ENCODE measurements around the gene TAGLN2.
A peak's percentile ranks its signal among the peaks of the same experiment; 100 is the strongest.

Gene TAGLN2

DNA sequence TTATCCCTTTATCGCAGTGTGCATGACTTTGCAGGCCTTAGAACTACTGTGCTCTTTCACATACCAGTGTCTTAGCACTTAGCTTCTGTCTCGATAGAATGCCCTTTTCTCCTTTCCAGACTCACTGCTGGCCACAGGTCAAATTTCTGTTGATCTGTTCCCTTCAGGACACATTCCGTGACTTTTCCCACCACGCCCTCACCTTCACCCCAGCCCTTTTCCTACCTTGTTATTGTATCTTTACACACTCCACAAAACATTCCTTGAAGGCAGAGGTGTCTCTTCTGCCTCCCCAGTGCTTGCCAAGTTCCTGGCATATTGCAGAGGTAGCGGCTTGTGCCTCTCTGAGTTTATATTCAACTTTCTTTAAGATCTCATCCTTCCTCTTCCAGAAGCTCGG, 23.8 kb upstream of the TAGLN2 start:
- no peak for DNase-seq

DNA sequence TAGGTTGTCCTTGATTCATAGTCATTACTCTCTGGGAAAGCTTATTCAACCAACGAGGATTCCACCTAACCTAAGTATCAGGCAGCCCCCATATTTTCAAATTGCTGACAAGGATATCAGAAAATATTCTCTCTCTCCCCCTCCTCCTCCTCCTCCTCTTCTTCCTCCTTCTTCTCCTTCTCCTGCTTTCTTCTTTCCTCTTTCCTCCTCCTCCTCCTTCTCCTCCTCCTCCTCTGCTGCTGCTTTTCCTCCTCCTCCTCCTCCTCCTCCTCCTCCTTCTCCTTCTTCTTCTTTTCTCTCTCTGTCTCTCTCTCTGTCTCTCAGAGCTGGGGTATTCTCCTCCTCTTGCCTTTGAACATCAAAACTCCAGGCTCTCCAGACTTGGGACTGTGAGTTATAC, 22.6 kb upstream of the TAGLN2 start:
- no peak for DNase-seq

DNA sequence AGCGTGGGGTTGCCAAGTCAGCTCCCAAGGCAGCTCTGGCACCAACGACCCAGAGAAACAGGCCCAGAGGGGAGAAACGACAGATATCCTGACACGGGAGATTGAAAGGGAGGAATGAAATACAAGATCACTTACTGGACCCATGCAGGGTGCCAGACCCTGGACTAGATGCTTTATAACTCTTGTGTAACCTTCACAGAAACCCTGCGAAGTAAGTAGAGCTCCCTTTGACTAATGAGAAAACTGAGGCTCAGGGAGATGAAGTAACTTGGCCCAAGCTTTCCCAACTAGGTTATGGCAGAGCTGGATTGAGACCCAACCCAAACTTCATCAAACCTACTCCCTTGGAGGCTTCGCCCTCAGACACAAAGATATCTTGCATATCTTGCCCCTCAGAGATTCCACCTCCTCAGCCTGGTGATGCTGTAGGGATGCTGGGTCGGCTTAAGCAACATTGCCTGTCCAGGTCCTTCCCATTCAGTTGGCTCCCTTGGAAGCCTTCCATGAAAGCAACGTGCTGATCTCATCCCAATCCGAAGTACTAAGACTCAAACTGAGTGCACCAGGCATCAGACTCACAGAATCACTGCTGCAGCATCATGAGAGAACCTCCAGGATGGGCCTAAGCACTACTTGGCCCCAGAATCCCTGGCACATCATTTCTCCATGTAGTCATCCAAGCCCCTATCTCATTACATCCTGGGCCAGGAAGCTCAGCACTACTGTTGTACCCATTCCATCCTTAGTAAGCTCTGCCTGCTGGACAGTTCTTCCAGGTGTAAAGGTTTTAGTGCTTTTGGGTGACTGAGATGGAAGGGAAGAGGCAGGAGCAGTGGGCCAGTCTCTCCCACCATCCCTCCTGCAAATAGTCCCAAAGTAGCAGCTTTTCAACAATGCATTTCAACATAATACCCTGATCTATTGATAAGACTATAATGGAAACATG, 21.2 kb upstream of the TAGLN2 start:
- no peak for DNase-seq

DNA sequence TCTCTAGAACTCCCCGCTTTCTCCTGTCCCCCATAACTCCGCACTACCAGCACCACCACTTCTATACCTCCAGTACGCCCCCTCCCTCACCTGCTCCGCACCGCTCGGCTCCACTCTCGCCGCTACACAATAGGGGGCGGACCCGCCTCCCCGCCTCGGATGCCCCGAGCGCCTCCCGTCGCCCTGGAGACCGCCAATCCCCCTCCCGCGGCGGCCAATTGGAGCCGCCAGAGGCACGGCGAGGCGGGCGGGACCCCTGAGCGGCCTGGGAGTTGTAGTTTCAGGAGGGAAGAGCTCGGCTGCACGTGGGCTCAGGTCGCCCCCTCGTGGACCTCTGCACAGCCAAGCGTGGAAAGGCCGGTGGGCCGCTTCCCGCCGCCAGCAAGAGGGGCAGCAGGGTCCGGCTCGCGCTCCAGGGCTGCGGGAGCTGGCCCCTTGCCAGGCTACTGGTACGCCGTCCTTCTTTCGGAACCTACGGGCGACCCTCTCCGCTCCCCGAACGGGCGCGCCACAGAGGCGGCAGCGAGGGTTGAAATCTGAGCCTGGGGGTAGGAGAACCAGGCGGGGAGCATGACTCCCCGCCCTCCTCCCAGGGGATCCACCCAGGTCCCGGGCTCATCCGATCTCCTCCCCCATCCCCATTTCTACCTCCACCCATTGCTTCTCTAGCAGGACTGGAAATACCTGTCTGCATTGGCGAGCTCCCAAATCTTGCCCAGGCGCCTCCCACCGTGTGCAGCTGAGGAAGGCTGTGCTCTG, 20.4 kb upstream of the TAGLN2 start, which contains the start of gene IGSF9:
Gene IGSF9, minus strand, starts transcription at position 131 of the 759 bp plus-strand sequence. CDS start 2,159 bp downstream, outside the sequence.
- peak; percentile 94 for DNase-seq

DNA sequence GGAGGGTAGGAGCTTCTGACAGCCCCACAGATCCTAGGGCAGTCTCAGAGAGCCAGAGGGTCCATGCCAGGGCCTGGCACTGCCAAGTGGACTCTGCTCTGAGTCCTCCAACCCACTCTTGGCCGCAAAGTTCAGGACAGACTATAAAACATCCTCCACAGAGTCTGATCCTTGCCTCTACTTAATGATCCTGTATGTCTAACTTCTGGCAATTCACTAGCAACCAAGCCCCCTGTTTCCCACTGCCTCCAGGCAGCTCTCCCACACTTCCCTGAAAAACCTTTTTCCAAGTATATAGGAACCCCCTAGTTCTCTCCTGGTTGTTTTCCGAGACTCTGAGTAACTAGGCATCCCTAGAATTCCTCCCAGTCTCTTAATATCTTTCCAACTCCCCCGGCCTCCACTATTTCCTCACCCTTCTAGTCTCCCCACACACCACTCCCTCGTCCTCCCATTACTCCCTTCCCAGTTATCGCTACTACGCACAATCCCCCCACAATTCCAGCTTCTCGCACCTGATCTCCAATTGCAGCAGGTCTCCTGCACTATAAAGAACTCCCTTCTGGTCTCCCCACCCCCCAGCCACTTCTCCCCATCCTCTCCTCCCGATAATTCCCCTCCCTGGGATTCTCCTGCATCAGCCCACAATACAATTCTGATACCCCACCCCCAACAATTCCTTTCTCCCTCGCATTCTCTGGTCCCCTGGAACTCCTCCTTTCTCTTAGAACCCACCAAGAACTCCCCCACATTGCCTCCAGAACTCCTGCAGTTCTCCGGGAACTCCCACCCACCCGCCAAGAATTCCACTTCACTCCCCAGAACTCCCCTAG, 19.5 kb upstream of the TAGLN2 start:
- DNase-seq: peak; percentile 19

DNA sequence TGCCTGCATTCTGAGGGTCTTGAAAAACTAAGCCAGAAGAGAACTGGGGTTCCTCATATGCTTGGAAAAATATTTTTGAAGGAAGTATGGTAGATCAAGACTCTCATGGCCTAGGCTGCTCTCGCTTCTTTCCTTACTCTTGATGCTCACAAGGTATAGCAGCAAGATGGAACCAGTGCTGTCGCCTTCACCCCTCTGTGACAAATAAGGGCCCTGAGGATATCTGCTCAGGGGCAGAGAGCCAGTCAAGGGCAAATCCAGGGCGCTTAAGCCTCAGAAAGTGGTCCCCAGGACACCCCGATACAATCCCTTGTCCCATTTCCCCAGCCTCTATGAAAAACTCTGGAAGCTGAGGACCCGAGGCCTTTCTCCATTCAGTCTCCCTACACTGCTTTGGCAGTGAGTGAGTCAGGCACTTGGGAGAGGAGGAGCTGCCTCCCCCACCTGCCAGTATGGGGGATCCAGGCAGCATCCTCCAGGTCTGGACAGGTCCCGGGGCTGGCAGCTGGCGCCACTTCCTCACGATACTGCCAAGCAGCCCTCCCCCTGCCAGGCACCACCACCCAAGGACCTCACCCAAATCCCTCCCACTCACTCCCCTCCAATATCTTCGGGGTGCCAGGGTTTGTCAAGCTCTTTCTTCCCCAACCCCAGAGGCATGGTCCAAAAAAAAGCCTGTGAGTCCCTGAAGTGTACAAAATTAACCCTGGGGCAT, 18.8 kb upstream of the TAGLN2 start:
- peak; percentile 29 for DNase-seq

DNA sequence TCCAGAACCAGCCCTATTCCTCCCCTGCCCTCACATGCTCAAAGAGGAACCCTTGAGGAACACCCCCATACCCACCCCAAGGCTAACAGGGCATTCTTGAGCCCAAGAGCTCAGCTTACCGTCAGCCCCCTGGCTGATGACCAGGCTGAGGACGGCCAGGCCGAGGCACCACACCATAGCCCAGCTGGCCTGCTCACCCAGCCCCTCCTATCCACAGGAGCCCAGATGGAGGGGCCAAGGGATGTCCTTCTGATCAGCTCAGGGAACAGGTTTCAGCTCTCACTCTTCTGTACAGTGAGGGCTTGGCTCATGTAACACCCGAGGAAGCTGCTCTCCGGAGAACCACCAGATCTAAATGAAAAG, 18.0 kb upstream of the TAGLN2 start:
- no peak for DNase-seq

DNA sequence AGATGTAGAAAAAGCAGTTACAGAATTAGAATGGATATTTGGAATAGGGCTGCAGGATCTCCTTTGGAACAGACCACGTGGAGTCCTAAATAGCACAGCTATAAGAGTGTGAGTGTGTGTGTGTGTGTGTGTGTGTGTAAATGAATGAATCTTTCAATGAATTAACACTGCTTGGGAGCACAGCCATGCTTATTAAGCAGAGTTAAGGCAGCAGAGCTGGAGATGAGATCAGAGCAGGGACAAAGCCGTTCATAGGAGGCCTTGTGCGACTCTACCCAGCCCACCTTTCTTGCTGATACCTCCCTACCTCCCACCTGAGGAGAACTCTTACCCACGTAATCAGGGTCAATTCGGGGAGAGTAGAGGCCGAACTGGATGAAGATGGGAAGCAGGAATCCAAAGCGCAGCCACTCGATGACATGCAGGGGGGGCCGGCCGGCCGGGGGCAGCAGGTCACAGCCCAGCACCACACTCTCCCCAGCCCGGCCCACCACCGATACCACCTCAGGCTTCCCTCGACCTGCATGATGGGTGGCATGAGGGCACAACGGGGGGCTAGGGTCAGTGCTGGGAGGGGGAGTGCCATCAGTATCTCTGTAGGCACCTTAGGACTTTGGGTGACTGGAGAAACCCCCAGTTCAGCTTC, 17.4 kb upstream of the TAGLN2 start:
- DNase-seq: no peak

DNA sequence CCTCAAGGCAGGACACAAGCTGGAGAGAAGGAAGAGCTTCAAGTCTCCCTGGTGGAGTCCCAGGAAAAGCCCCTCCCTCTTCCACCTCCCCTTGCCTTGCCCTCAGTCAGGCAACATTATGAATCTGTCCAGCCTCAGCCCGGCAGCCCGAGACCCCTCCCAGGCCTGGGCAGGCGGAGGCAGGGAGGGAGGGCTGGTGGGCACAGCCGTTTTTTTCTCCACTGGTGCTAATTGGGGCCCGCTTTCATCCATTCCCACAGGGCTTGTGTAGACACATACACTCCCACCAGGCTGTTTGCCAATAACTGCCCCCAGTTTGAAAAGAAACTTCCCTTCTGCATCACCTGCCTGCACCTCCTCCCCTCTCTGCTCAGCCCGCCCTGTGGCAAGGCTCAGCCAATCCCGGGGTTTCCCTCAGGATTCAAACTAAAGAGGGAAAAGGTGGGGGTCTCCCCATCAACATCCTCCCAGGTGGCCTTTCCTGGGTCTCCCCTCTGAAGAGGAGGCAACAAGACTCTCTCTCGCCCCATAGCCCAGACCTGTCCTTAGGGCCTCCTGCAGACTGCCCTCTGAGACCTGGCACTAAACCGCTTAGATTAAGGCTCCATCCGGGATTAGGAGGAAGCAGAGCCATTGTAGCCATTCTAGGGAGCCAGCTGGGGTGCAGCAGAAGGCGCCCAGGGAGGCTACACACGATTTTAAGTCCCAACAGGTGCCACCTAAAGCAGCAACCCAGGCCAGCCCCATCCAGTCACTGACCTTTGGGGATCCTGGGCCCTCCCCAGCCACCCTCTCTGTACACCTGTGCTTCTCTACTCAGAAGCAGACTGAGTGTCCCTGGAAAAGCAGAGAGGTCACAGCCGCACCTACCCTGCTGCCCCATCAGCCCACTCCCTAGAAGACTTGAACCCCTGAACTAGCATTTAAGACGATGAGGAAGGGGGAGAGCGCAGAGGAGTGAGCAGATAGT, 16.6 kb upstream of the TAGLN2 start:
- peak; percentile 94 for DNase-seq

DNA sequence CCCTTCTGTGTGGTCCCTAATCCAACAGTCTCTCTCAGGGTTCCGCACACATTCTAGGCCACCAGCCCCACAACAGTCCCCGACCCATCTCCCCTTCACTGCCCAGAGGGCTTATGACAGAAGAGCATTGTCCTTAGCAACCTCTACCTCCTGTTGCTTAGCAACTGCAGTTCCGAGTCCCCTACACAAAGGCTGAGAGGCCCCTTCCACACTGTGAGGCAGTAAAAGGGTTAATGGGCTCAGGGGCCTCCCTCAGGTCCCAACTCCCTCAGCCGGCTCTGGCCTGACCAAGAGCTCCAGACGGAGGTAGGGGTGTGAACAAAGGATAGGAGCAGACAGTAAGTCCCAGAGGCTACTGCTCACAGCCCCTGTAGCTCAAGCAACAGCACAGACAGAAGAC, 15.8 kb upstream of the TAGLN2 start:
- DNase-seq: peak; percentile 40

DNA sequence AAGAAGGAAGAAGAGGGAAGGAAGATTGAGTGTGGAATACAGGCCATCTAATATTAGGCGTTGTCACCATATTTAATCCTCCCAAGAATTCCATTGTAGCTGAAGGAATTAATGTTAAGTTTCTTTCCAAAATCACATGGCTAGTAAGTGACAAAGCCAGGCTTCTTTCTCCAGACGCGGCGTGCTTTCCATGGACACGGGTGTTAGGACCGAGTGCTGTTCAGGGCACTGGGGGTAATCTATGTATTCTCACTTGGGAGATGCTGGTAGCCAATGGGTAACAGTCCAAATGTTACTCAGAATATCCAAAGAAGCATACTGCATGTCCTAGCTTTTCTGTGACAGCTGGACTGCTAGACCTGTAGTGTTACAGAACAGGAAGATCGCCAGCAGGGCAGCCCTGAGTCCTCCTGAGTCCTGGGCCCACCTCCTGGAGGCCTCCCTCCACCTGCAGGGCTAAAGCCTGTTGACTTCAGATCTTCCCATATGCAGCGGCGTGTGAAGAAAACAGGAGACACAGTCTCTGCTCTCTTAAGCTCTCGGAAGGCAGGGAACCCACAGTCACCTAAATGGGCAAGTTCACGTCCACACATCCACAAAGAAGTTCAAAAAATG, 14.8 kb upstream of the TAGLN2 start:
- DNase-seq: no peak

DNA sequence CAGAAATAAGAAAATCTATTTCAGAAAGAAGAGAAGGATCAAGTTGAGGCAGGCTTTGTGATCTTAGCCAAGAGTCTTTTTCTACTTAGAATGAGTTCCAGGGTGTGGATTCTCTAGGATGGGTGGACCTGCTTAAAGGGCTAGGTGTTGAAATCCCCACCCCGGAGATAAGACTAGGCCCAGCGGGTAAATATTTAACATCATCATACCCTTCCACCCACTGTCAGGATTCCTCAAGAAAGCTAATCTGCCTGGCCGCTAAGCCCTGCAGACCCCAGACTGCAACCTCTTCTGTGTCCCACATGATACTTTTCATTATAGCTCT, 14.3 kb upstream of the TAGLN2 start:
- no peak for DNase-seq

DNA sequence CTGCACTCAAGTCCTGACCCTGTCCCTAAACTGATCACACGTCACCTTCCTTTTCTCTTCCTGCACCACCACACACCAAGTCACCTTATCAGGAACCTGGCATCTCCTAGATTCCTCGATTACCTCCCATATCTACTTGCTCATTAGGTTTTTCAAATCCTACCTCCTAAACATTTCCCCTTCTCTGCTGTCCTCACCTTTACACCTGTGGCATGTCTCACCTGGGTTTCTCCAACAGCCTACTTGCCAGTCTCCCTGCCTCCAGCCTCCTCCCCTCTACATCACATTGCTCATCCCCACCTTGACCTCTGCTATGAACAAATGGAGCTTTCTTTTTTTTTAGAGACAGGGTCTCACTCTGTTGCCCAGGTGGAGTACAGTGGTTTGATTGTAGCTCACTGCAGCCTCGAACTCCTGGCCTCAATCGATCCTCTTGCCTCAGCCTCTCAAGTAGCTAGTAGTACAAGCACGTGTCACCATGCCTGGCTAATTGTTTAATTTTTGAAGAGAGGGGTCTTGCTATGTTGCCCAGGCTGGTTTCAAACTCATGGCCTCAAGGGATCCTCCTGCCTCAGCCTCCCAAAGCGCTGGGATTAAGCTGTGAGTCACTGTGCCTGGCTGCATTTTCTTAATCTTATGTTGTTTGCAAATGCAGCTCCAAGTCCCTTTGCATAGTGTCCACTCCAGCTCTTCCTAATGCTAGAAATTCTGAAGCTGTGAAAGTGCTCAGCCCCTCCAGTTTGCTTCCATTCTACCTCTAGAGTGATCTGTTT, 13.8 kb upstream of the TAGLN2 start:
- DNase-seq: no peak

DNA sequence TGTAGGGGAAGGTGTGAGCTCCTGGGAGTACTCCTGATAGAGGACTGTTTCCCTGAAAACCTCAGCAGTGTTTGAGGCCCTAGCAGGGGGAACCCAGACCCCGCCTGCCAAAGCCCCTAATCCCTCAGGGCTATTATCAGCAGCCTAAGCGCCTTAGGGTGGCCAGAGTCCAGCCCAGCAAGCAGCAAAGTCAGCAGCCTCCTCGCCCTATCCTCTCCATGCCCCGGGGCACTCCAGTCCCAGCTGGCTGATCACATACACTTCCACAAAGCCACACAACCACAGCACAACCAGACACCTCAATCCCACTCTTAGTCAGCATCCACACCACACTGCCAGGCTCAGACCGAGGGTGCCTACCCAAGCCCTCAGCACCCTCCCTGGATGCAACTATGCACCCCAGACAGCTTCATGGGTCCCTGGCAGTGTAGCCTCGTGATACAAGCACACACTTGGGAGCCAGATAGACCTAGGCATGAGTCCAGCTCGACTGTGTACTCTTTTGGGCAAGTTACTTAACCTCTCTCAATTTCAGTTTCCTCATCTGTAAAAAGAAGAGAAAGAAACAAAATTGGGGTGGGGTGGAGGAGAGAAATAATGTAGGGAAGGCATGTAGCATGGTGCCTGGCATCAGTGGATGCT, 13.0 kb upstream of the TAGLN2 start:
- DNase-seq: no peak

DNA sequence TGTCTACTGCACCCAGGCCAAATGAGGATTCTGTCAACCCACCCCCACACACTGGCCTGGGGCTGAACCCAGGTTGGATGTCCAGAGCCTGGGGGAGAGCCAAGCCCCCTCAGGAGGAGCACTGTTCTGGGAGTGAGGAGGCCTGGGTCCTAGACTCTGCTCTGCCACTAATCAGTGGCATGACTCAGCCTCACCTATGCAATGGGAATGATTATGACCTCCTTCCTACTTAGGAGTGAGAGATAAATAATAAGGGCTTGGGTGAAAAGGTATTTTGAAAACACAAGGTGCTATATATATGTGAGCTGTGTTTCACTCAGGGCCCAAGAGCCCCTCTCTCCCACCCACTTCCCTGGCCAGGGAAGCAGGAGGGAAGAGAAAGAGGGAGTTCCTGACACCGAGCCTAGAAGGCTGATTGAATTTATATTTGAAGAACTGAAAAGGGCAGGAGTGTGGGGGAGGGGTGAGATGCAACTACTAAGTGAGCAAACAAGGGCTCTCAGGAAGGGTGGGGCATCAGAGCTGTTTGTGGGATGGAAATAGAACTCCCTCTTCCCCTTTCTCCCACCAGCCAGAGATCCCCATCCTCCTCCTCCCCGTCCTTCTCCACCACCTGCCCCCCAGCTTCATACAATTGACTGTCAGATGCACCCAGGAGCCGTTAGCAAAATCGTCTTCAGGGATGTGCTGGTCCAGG, 11.9 kb upstream of the TAGLN2 start:
- DNase-seq: peak; percentile 15

DNA sequence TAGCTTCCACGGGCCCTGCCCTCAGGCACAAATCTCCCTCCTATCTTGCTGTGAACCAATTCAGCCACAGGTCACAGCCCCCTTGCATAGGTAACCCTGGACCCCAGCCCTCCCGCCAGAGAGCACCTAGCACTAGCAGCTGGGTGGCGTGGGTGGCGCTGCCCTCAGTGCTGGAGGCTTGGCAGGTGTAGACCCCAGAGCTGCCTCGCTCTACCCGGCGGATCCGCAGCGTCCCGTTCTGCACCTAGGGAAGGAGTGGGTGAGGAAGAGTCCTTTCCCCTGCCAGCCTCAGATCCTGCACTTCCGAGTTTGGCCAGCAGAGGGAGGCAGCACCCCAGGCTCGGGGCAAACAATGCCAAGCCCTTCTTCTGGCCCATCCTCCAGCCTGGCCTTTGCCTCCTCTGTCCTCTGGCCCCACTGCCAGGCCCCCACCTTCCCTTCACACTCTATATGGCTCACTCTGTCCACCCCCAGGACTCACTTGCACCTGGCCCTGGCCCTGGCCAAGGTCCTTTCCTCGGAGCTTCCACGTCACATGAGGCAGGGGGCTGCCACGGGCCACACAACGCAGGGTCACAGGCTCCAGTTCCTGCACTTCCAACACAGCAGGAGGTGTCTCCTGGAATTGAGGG, 11.1 kb upstream of the TAGLN2 start:
- DNase-seq: peak; percentile 48

DNA sequence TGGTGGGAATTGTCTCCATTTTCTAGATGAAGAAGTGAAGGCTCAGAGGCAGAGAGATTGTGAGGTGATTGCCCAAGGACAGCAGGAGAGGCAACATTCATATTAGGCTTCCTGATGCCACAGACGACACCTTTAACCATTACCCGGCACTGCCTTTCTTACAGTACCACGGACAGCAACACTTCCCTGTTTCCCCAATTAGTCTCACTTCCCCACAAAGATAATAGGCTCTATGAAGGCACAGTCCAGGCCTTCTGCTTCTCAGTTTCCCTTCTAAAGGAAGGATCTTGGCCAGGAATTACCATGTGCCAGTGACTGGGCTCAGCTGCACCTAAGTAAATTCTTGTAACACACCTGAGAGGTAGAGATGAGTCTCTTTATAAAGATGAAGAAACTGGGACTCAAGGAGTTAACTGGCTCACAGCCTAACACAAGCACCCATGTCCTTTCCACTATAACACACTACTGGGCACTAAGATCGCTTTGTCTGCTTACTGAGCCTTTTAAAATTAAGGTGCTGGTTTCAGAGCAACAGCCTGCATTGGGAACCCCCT, 10.5 kb upstream of the TAGLN2 start:
- no peak for DNase-seq

DNA sequence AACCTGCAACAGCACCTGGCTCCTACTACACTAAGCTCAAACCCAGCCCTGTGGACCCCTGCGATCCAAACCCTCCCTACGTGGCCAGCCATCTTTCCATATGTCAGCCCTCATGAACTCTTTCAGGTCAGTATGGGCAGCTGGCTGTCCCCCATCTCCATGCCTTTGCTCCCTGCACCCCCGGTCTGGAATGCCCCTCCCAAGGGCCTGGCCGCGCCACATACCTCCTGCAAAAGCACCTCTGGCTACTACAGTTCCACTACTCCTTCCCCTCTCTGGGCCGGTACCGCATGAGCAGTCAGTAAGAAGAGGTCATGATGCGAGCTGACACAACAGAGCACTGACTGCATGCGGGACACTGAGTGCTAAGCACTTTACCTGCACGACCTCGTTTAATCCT, 10.0 kb upstream of the TAGLN2 start:
- DNase-seq: no peak

Measured in COR-L47 (cell line).